Ovary (tissue), 9 donors: ENCODE results near the gene PGAM4. TPM values are rescaled to one million over a fixed set of nuclear protein-coding genes. Genes with fewer than 3 reads are reported as not detected.

Experiments
- DNase-seq, 5 donors: peaks; one replicate each; pipeline ENCODE4 v3.0.0-alpha.2; 2019 to 2020
- H3K27ac ChIP-seq, 2 donors: fragments of 200-600 bp; one replicate each; pipeline versions ENCODE4 v1.5.1 to v1.8.0; 2019 to 2022
- H3K27me3 ChIP-seq: fragments of 200-600 bp; one replicate; pipeline ENCODE4 v1.8.0; 2022
- H3K36me3 ChIP-seq: fragments of 200-600 bp; sonication (generic); one replicate; pipeline ENCODE4 v1.5.1; 2019
- H3K4me1 ChIP-seq: one replicate; pipeline ENCODE4 v1.8.1; 2013; ENCODE audit warnings: mild to moderate bottlenecking, moderate library complexity; ENCODE audit not compliant: insufficient read depth
- H3K4me3 ChIP-seq: fragments of 200-600 bp; sonication (generic); one replicate; pipeline ENCODE4 v1.5.1; 2017
- H3K9me3 ChIP-seq, 2 donors: fragments of 200-600 bp in 1 of 2; sonication (generic) in 1 of 2; one replicate each; pipeline versions ENCODE4 v1.5.1 to v1.8.1; 2013 to 2019; ENCODE audit warnings: mild to moderate bottlenecking in 1 of 2, moderate library complexity in 1 of 2
- CTCF ChIP-seq, 3 donors: fragments of 450-650 bp in 2 of 3; fragments of 200-600 bp in 1 of 3; IDR thresholded peaks; one replicate each; pipeline versions ENCODE4 v1.5.1 to v1.8.0; 2016 to 2022; ENCODE audit warnings: antibody characterized with exemption in 3 of 3, mild to moderate bottlenecking in 1 of 3
- EP300 ChIP-seq: sonication (generic); formaldehyde crosslinking; IDR thresholded peaks from one replicate; pipeline ENCODE4 v1.6.1; 2017; ENCODE audit warnings: antibody characterized with exemption
- POLR2A ChIP-seq: fragments of 450-650 bp; IDR thresholded peaks from one replicate; pipeline ENCODE4 v1.6.1; 2017; ENCODE audit warnings: antibody characterized with exemption, mild to moderate bottlenecking, moderate library complexity
- WGBS, 3 donors: extraction: QIAGEN DNeasy Blood & Tissue Kit in 1 of 3; methylation state at CpG; one replicate each; pipeline versions ENCODE4 v1.1.5 to v1.1.7; 2013 to 2017; 5-methylcytosine and 5-hydroxymethylcytosine counted together
- intact Hi-C, 4 donors: fragments of 100-400 bp; cut with DNase I; formaldehyde crosslinking; loops; one replicate each; pipeline versions ENCODE4 v1.11.0 to v1.15.1; 2022 to 2023
- polyA plus RNA-seq, 2 donors: library from polyadenylated mRNA; stranded (reverse); fragments of 200-250 nt in 1 of 2; fragments of 350-450 nt in 1 of 2; fragmentation: Illumina TruSeq in 1 of 2; extraction: RNeasy Lipid Tissue Mini Kit (QIAGEN cat#74804) in 1 of 2; gene quantifications; one replicate each; pipeline ENCODE4 v1.2.3, GENCODE V29; 2013 to 2014
- total RNA-seq, 7 donors: library from RNA; depleted of rRNA in 2 of 7; stranded (reverse); fragments of >200 nt in 2 of 7; fragmentation: NEBNext Ultra II Directional in 3 of 7; extraction: Animal tissue kit (Norgen Biotek cat#: 25700) in 3 of 7; gene quantifications; one replicate each; pipeline versions ENCODE4 v1.1.0 to v1.2.4, GENCODE V29; 2016 to 2023
- donor health status: DM: no; HTN: no; CAD: no; lungs with moderate emphysema.
- donor health status: DM: no; HTN: no; CAD: no.
- donor health status: Bipolar disorder and iron deficiency.
- donor health status: DM: yes; HTN: yes; CAD: no.
- donor health status: DM: no; HTN: no; CAD: no.
- donor health status: DM: yes; HTN: yes; CAD: no.

The PGAM4 gene
- total and polyA plus RNA-seq, 9 donors, result 1.7 TPM; not detected in 8

- Histone ChIP-seq H3K36me3 (no peaks in the 10 kb centered on the region), H3K4me3 (no peak overlapping the region), H3K4me1 (no peaks in the 10 kb centered on the region), H3K9me3 (no peaks in the 10 kb centered on the region), H3K27me3 (no peaks in the 10 kb centered on the region), H3K27ac (no peak overlapping the region)
- 75 to 81% (median 77%) methylated on average over 13 of the region's 13 CpGs for WGBS, 3 donors
- TF ChIP-seq POLR2A (no peak), EP300 (no peak), CTCF (IDR thresholded peaks at IDR 0.05) (no peak)
- DNase-seq, result no peak
- intact Hi-C loops, result no loop called here
These were observed 7.2 kb downstream of the PGAM4 start for GRCh38 chrX:77962068-77962902.

GRCh38 chrX:77961063-77961462 is 8.4 kb downstream of the PGAM4 start:
- H3K27me3 ChIP-seq, result no peaks in the 10 kb centered on the region
- H3K9me3 ChIP-seq, result no peaks in the 10 kb centered on the region
- intact Hi-C loops, result no loop called here
- no peak overlapping the region for H3K27ac ChIP-seq
- H3K4me3 ChIP-seq, result no peak overlapping the region
- TF ChIP-seq POLR2A (no peak), CTCF (IDR thresholded peaks at IDR 0.05) (no peak), EP300 (no peak)
- 89 to 92% (median 90%) methylated on average over 2 of the region's 2 CpGs for WGBS, 3 donors
- no peaks in the 10 kb centered on the region for H3K36me3 ChIP-seq
- DNase-seq, result no peak
- H3K4me1 ChIP-seq, result no peaks in the 10 kb centered on the region

- intact Hi-C loops, result no loop called here
- no peaks in the 10 kb centered on the region for H3K27me3 ChIP-seq
- no peak for DNase-seq
- no peak overlapping the region for H3K4me3 ChIP-seq
- H3K27ac ChIP-seq, result no peak overlapping the region
- WGBS, 3 donors, result 34 to 47% (median 42%) methylated on average over 1 of the region's 1 CpG
- H3K36me3 ChIP-seq, result no peaks in the 10 kb centered on the region
- H3K4me1 ChIP-seq, result no peaks in the 10 kb centered on the region
- TF ChIP-seq POLR2A (no peak), EP300 (no peak), CTCF (IDR thresholded peaks at IDR 0.05) (no peak)
- no peaks in the 10 kb centered on the region for H3K9me3 ChIP-seq
These were observed 8.9 kb downstream of the PGAM4 start for GRCh38 chrX:77960567-77960966.

GRCh38 chrX:77953708-77954107 is 15.7 kb downstream of the PGAM4 start:
- Histone ChIP-seq H3K36me3 (no peaks in the 10 kb centered on the region), H3K9me3 (no peaks in the 10 kb centered on the region), H3K4me1 (no peaks in the 10 kb centered on the region), H3K4me3 (no peak overlapping the region), H3K27ac (no peak overlapping the region), H3K27me3 (no peaks in the 10 kb centered on the region)
- no peak for DNase-seq
- no peak for TF ChIP-seq CTCF (IDR thresholded peaks at IDR 0.05)
- TF ChIP-seq EP300, result no peak
- TF ChIP-seq POLR2A, result no peak
- WGBS, 3 donors, result 50 to 67% (median 56%) methylated on average over 1 of the region's 1 CpG
- intact Hi-C loops, result no loop called here
